ENCODE results near the gene ME2. TPM values are rescaled to one million over a fixed set of nuclear protein-coding genes. Genes with fewer than 3 reads are reported as not detected.

Gene ME2
- total and polyA plus RNA-seq, 9 donors, result 23.2 to 30.3 (median 24.3) TPM

- no peaks in the 10 kb centered on the region for H3K9me3 ChIP-seq (replicated peaks; ENCODE audit: control insufficient read depth, low read depth, low read length)
- H3K27me3 ChIP-seq (ENCODE audit: control insufficient read depth, insufficient read depth, low read length), result no peaks in the 10 kb centered on the region
- H3K4me3 ChIP-seq (ENCODE audit: low read length), result no peak overlapping the region
- H3K36me3 ChIP-seq (ENCODE audit: control insufficient read depth, insufficient read depth, low read length), result no peaks in the 10 kb centered on the region
- H3K27ac ChIP-seq (ENCODE audit: low read length), result no peak overlapping the region
- 75% methylated on average over 3 of the region's 3 CpGs for WGBS (ENCODE audit: insufficient coverage)
- H3K4me1 ChIP-seq (ENCODE audit: control insufficient read depth, insufficient read depth, low read length), result no peaks in the 10 kb centered on the region
- DNase-seq, result no peak
Measured at GRCh38 chr18:50857694-50858093, 21.2 kb upstream of the ME2 start.

GRCh38 chr18:50859793-50860555 lies 18.9 kb upstream of the ME2 start:
- no peaks in the 10 kb centered on the region for H3K27me3 ChIP-seq (ENCODE audit: control insufficient read depth, insufficient read depth, low read length)
- no peaks in the 10 kb centered on the region for H3K4me1 ChIP-seq (ENCODE audit: control insufficient read depth, insufficient read depth, low read length)
- H3K36me3 ChIP-seq (ENCODE audit: control insufficient read depth, insufficient read depth, low read length), result no peaks in the 10 kb centered on the region
- no peak overlapping the region for H3K27ac ChIP-seq (ENCODE audit: low read length)
- H3K4me3 ChIP-seq (ENCODE audit: low read length), result no peak overlapping the region
- H3K9me3 ChIP-seq (replicated peaks; ENCODE audit: control insufficient read depth, low read depth, low read length), result no peaks in the 10 kb centered on the region
- DNase-seq, result no peak

GRCh38 chr18:50861617-50862016 lies 17.3 kb upstream of the ME2 start:
- H3K27ac ChIP-seq (ENCODE audit: low read length), result no peak overlapping the region
- no CpG with 5 or more reads among the region's 1 CpG for WGBS (ENCODE audit: insufficient coverage)
- no peaks in the 10 kb centered on the region for H3K27me3 ChIP-seq (ENCODE audit: control insufficient read depth, insufficient read depth, low read length)
- no peaks in the 10 kb centered on the region for H3K4me1 ChIP-seq (ENCODE audit: control insufficient read depth, insufficient read depth, low read length)
- no peak overlapping the region for H3K4me3 ChIP-seq (ENCODE audit: low read length)
- no peaks in the 10 kb centered on the region for H3K9me3 ChIP-seq (replicated peaks; ENCODE audit: control insufficient read depth, low read depth, low read length)
- H3K36me3 ChIP-seq (ENCODE audit: control insufficient read depth, insufficient read depth, low read length), result no peaks in the 10 kb centered on the region
- DNase-seq, result no peak

GRCh38 chr18:50862401-50862800 lies 16.5 kb upstream of the ME2 start:
- 57% methylated on average over 1 of the region's 2 CpGs for WGBS (ENCODE audit: insufficient coverage)
- Histone ChIP-seq H3K27ac (ENCODE audit: low read length) (no peak overlapping the region), H3K4me3 (ENCODE audit: low read length) (no peak overlapping the region), H3K36me3 (ENCODE audit: control insufficient read depth, insufficient read depth, low read length) (no peaks in the 10 kb centered on the region), H3K9me3 (replicated peaks; ENCODE audit: control insufficient read depth, low read depth, low read length) (no peaks in the 10 kb centered on the region), H3K4me1 (ENCODE audit: control insufficient read depth, insufficient read depth, low read length) (no peaks in the 10 kb centered on the region), H3K27me3 (ENCODE audit: control insufficient read depth, insufficient read depth, low read length) (no peaks in the 10 kb centered on the region)
- peak; percentile 48 for DNase-seq

- H3K4me3 ChIP-seq (ENCODE audit: low read length), result no peak overlapping the region
- no peak for DNase-seq
- no peaks in the 10 kb centered on the region for H3K27me3 ChIP-seq (ENCODE audit: control insufficient read depth, insufficient read depth, low read length)
- H3K36me3 ChIP-seq (ENCODE audit: control insufficient read depth, insufficient read depth, low read length), result no peaks in the 10 kb centered on the region
- WGBS (ENCODE audit: insufficient coverage), result 38% methylated on average over 3 of the region's 4 CpGs
- H3K9me3 ChIP-seq (replicated peaks; ENCODE audit: control insufficient read depth, low read depth, low read length), result no peaks in the 10 kb centered on the region
- no peaks in the 10 kb centered on the region for H3K4me1 ChIP-seq (ENCODE audit: control insufficient read depth, insufficient read depth, low read length)
- H3K27ac ChIP-seq (ENCODE audit: low read length), result no peak overlapping the region
Measured at GRCh38 chr18:50863840-50864375, 15.0 kb upstream of the ME2 start.

GRCh38 chr18:50866765-50867164 lies 12.2 kb upstream of the ME2 start:
- Histone ChIP-seq H3K9me3 (replicated peaks; ENCODE audit: control insufficient read depth, low read depth, low read length) (no peaks in the 10 kb centered on the region), H3K27me3 (ENCODE audit: control insufficient read depth, insufficient read depth, low read length) (no peaks in the 10 kb centered on the region), H3K4me1 (ENCODE audit: control insufficient read depth, insufficient read depth, low read length) (no peaks in the 10 kb centered on the region), H3K4me3 (ENCODE audit: low read length) (no peak overlapping the region), H3K36me3 (ENCODE audit: control insufficient read depth, insufficient read depth, low read length) (no peaks in the 10 kb centered on the region), H3K27ac (ENCODE audit: low read length) (no peak overlapping the region)
- DNase-seq, result no peak

GRCh38 chr18:50869150-50869549 lies 9.8 kb upstream of the ME2 start:
- Histone ChIP-seq H3K9me3 (replicated peaks; ENCODE audit: control insufficient read depth, low read depth, low read length) (no peaks in the 10 kb centered on the region), H3K36me3 (ENCODE audit: control insufficient read depth, insufficient read depth, low read length) (no peaks in the 10 kb centered on the region), H3K4me1 (ENCODE audit: control insufficient read depth, insufficient read depth, low read length) (no peaks in the 10 kb centered on the region), H3K27ac (ENCODE audit: low read length) (no peak overlapping the region), H3K27me3 (ENCODE audit: control insufficient read depth, insufficient read depth, low read length) (no peaks in the 10 kb centered on the region), H3K4me3 (ENCODE audit: low read length) (no peak overlapping the region)
- no peak for DNase-seq
- WGBS (ENCODE audit: insufficient coverage), result 83% methylated on average over 3 of the region's 4 CpGs

GRCh38 chr18:50870138-50870845 lies 8.6 kb upstream of the ME2 start:
- no peak for DNase-seq
- Histone ChIP-seq H3K27me3 (ENCODE audit: control insufficient read depth, insufficient read depth, low read length) (no peaks in the 10 kb centered on the region), H3K36me3 (ENCODE audit: control insufficient read depth, insufficient read depth, low read length) (no peaks in the 10 kb centered on the region), H3K4me1 (ENCODE audit: control insufficient read depth, insufficient read depth, low read length) (no peaks in the 10 kb centered on the region), H3K4me3 (ENCODE audit: low read length) (no peak overlapping the region), H3K9me3 (replicated peaks; ENCODE audit: control insufficient read depth, low read depth, low read length) (no peaks in the 10 kb centered on the region), H3K27ac (ENCODE audit: low read length) (no peak overlapping the region)
- WGBS (ENCODE audit: insufficient coverage), result 68% methylated on average over 2 of the region's 7 CpGs

- no peak for DNase-seq
- Histone ChIP-seq H3K27ac (ENCODE audit: low read length) (no peak overlapping the region), H3K36me3 (ENCODE audit: control insufficient read depth, insufficient read depth, low read length) (no peaks in the 10 kb centered on the region), H3K4me3 (ENCODE audit: low read length) (no peak overlapping the region), H3K27me3 (ENCODE audit: control insufficient read depth, insufficient read depth, low read length) (no peaks in the 10 kb centered on the region), H3K9me3 (replicated peaks; ENCODE audit: control insufficient read depth, low read depth, low read length) (no peaks in the 10 kb centered on the region), H3K4me1 (ENCODE audit: control insufficient read depth, insufficient read depth, low read length) (no peaks in the 10 kb centered on the region)
- 63% methylated on average over 1 of the region's 3 CpGs for whole genome bisulfite sequencing (ENCODE audit: insufficient coverage)
Measured at GRCh38 chr18:50871846-50872245, 7.1 kb upstream of the ME2 start.

GRCh38 chr18:50875966-50876536 lies 2.9 kb upstream of the ME2 start:
- no peak for DNase-seq
- no peak overlapping the region for H3K4me3 ChIP-seq (ENCODE audit: low read length)
- H3K9me3 ChIP-seq (replicated peaks; ENCODE audit: control insufficient read depth, low read depth, low read length), result no peaks in the 10 kb centered on the region
- H3K27ac ChIP-seq (ENCODE audit: low read length), result no peak overlapping the region
- H3K27me3 ChIP-seq (ENCODE audit: control insufficient read depth, insufficient read depth, low read length), result no peaks in the 10 kb centered on the region
- H3K4me1 ChIP-seq (ENCODE audit: control insufficient read depth, insufficient read depth, low read length), result peaks cover 5% of the 10 kb centered on the region
- WGBS (ENCODE audit: insufficient coverage), result no CpG with 5 or more reads among the region's 3 CpGs
- H3K36me3 ChIP-seq (ENCODE audit: control insufficient read depth, insufficient read depth, low read length), result no peaks in the 10 kb centered on the region
